Measurements from ENCODE around the gene IFT74.

DNA sequence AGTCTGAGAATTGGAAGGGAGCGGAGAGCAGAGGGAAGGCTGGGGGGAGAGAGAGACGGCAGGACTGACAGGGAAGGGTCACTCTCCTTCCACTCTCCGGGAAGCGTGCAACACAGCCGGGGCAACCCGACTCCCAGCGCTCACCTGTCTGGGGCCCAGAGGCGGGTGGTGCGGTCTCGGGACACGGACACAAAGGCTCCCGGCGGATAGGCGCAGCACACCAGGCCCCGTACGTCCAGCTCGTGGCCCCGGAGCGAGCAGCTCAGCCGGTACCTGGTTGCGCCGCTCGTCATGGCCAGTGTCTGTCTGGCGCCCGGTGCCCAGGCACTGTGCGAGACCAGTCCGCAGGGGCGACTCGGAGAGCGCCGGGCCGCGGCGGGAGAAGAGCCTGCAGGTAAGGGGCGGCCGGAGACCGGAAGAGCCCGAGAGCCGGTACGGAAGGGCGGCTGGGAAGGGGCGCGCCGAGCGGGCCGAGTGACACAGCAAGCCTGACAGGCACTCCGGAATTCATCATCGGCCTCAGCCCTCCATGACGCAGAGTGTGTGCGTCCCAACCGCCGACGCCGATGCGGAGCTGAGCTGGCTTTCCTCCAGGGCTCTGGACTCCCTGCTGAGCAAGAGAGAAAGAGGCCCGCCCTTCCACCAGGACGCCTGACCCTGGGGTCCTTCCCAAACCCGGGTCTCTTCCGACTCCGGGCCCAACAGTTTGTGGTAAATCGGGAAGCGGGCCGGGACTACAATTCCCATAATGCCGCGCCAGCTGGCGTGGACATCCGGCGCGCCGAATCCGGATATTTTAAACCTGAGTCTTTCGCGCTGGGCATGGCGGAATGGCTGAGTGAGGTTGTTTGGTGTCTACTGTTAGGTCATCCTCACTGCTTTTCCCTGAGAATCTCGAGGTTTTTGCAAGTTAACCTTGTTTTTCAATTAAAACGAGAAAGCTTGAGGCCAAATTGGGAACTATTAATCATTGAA lies 9.2 kb upstream of the IFT74 start, which contains the start of gene PLAA:
- TF ChIP-seq, protein P1, sequence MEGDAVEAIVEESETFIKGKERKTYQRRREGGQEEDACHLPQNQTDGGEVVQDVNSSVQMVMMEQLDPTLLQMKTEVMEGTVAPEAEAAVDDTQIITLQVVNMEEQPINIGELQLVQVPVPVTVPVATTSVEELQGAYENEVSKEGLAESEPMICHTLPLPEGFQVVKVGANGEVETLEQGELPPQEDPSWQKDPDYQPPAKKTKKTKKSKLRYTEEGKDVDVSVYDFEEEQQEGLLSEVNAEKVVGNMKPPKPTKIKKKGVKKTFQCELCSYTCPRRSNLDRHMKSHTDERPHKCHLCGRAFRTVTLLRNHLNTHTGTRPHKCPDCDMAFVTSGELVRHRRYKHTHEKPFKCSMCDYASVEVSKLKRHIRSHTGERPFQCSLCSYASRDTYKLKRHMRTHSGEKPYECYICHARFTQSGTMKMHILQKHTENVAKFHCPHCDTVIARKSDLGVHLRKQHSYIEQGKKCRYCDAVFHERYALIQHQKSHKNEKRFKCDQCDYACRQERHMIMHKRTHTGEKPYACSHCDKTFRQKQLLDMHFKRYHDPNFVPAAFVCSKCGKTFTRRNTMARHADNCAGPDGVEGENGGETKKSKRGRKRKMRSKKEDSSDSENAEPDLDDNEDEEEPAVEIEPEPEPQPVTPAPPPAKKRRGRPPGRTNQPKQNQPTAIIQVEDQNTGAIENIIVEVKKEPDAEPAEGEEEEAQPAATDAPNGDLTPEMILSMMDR (conservative IDR thresholded peaks at IDR 0.05 in 1 of 2, IDR thresholded peaks at IDR 0.05 in 1 of 2; ENCODE audit: extremely low read depth in 1 of 2, insufficient read depth in 1 of 2, low read depth in 1 of 2, low read length in 2 of 2), result peak in 1 of 2 donors; percentile 33
- no peak for TF ChIP-seq EZH2 (IDR thresholded peaks at IDR 0.05; ENCODE audit: borderline replicate concordance, low read length)

Measured in mammary epithelial cell (primary cell).